HEK293T (cell line): ENCODE data around the gene ITGAE.

Experiments used
- BHLHE40 ChIP-seq: fragments of 450-650 bp; IDR thresholded peaks from 2 replicates; pipeline ENCODE4 v1.6.1; 2016; ENCODE audit warnings: mild to moderate bottlenecking, moderate library complexity, borderline replicate concordance
- CTBP1 ChIP-seq: fragments of 450-650 bp; IDR thresholded peaks from 2 replicates; pipeline ENCODE4 v1.6.1; 2016; ENCODE audit warnings: borderline replicate concordance
- NFRKB ChIP-seq: fragments of 450-650 bp; IDR thresholded peaks from 2 replicates; pipeline ENCODE4 v1.6.1; 2016; ENCODE audit warnings: mild to moderate bottlenecking, moderate library complexity
- SP1 ChIP-seq: fragments of 450-650 bp; IDR thresholded peaks from 2 replicates; pipeline ENCODE4 v1.6.1; 2017
- SUZ12 ChIP-seq: fragments of 450-650 bp; IDR thresholded peaks from 2 replicates; pipeline ENCODE4 v1.6.1; 2016; ENCODE audit warnings: mild to moderate bottlenecking
- TARDBP ChIP-seq: fragments of 450-650 bp; IDR thresholded peaks from 2 replicates; pipeline ENCODE4 v1.6.1; 2016

- TF ChIP-seq CTBP1 = no peak
- TF ChIP-seq TARDBP = no peak
- no peak for TF ChIP-seq NFRKB
- no peak for TF ChIP-seq SUZ12
- TF ChIP-seq SP1 = no peak
- no peak for TF ChIP-seq BHLHE40
Observed at GRCh38 chr17:3834811-3835210, 33.8 kb upstream of the ITGAE start.
